GM18502 (cell line): Measurements from ENCODE around the gene NSUN2.
"Not testable (repeated sequence)": the region's sequence is repeated elsewhere in the genome, so short reads cannot be mapped to it uniquely, and the experiment has no call there.

Source experiments
- ATAC-seq: cut with Tn5 transposase; IDR thresholded peaks from one replicate; pipeline ENCODE4 v1.9.1; 2021; ENCODE audit warnings: mild to moderate bottlenecking; ENCODE audit not compliant: unreplicated experiment, poor library complexity

NSUN2 gene

GRCh38 chr5:6645571-6646362 lies 12.9 kb upstream of the NSUN2 start:
- ATAC-seq, result not testable (repeated sequence)

DNA sequence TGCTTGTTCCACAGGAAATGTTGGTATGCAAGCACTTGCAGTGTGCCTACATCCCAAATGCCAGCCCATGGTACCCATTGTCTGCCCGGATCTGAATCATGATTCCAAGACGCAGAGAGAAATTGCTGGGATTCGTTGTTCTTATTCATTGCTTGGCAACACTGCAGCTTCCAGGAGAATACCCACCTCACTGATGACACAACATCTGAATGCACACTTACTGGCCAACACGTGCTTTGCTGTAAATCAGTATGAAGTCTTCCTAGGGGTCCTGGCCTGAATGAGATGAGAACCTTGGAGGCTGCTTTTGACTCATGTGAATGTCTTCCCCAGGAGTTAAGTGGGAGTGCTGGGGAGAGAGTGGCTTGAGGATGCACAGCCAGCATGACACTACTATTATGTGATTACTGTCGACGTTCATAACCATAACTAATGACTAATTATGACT lies 12.0 kb upstream of the NSUN2 start:
- ATAC-seq, result no peak

GRCh38 chr5:6642655-6643054 lies 9.8 kb upstream of the NSUN2 start:
- no peak for ATAC-seq

- no peak for ATAC-seq
Measured at GRCh38 chr5:6638236-6638635, 5.4 kb upstream of the NSUN2 start.

- ATAC-seq, result no peak
Measured at GRCh38 chr5:6637590-6637989, 4.7 kb upstream of the NSUN2 start.

- ATAC-seq, result no peak
Measured at GRCh38 chr5:6637022-6637421, 4.2 kb upstream of the NSUN2 start.

DNA sequence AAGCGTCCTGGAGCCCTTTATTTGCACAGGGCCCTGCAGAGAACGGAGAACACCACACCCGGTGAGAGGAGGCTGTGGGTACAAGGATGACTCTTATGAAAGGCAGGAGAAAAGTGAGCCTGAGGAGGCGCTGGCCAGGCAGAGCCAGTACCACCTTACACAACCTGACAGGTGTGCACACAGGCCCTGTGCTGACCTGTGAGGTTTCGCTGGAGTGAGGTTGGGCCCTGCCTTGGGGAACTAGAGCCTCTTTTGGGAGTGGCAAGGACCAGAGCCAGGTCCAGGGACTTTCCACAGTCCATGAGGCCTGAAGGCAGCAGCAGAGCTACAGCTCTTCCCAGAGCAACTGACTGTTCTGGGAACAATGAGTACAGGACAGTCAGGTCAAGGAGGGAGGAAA lies 3.4 kb upstream of the NSUN2 start:
- ATAC-seq, result no peak

DNA sequence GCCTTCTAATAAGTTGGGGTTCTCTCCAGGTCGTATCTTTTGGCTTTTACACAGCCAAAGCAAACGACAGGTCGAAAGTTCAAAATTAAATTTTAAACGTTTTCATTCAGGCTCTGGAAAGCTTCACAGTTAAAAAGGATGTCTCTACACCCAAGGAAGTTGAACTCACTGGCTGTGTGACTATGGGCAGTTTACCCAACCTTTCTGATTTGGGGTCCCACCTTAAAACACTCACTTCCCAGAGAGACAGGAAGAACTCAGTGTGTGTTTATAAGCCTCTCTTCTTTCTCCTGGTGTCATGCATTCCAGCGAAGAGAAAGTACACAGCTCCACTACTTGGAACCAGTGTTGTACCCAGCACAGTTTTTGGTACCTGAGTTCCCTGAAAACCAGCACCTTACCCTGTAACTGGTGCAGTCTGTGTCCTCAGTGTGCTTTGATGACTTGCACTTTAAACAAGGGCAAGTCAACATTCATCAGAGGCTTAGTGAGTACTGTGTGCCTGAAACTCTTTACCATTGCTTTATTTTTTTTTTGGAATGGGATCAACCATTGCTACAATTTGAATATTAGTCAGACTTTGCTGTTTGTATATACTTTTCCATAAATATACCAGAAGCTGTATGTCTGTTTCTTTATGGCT lies 2.1 kb upstream of the NSUN2 start:
- no peak for ATAC-seq

DNA sequence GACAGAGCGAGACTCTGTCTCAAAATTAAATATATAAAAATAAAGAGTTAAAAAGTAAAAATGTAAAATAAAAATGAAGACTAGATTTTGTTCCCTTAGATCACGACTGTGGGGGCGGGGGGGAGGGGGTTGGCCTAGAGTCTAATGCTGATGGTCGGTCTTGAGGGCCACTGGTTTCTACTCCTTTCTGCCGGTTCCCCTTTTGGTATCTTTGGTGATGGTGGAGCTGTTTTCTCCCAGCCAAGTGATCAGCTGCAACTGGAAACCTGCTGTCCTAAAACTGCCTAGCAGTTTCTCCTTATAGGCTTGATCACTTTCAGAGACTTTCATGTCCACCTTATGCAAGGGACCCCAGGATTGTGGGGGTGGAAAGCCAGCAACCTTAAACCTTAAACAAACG lies 1.5 kb upstream of the NSUN2 start:
- ATAC-seq, result no peak

GRCh38 chr5:6633469-6634245 lies 813 bp upstream of the NSUN2 start:
- ATAC-seq, result peak; percentile 62

GRCh38 chr5:6632324-6632887 lies 438 bp downstream of the NSUN2 start:
- peak; percentile 27 for ATAC-seq

DNA sequence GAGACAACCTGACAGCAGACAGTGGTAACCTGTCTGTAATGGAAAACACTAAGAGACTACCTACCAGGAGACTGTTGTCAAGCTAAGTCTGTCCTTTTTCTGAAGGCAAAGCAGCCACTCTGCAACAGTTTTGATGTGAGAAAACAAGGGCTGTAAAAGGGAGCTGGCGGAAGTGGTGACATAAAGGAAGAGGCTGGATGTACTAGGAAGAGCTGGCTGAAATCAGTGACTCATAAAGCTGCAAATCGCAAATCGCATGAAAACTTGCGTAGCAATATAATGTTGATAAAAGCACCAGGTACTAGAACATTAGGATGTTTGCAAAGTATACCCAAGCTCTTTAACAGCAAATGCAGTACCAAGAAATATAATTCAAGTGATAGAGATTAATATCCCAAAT lies 1.4 kb downstream of the NSUN2 start:
- ATAC-seq, result no peak

- no peak for ATAC-seq
Measured at GRCh38 chr5:6626508-6626907, 6.3 kb downstream of the NSUN2 start.

DNA sequence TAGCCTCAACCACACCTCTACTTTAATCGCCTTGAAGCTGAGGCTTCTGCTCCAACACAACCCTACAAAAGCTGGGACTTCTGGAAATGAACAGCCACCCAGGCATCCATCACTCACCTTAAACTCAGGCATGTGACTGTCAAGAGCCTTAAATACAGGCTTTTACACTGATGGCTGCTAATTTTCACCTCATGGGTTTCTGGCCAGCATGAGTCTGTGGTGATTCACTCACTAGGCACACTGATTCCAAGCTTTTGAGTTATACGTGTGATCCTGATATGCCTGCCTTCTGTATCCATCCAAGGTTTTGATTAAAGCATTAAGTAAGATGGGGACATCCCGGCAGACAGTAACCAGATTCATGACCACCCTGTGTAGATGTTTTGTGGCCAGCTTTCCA lies 8.9 kb downstream of the NSUN2 start:
- no peak for ATAC-seq

- ATAC-seq, result no peak
Measured at GRCh38 chr5:6623228-6623627, 9.6 kb downstream of the NSUN2 start.

GRCh38 chr5:6616632-6617031 lies 16.2 kb downstream of the NSUN2 start:
- ATAC-seq, result no peak

GRCh38 chr5:6615034-6615815 lies 17.6 kb downstream of the NSUN2 start:
- no peak for ATAC-seq

GRCh38 chr5:6611334-6612256 lies 21.2 kb downstream of the NSUN2 start:
- no peak for ATAC-seq

DNA sequence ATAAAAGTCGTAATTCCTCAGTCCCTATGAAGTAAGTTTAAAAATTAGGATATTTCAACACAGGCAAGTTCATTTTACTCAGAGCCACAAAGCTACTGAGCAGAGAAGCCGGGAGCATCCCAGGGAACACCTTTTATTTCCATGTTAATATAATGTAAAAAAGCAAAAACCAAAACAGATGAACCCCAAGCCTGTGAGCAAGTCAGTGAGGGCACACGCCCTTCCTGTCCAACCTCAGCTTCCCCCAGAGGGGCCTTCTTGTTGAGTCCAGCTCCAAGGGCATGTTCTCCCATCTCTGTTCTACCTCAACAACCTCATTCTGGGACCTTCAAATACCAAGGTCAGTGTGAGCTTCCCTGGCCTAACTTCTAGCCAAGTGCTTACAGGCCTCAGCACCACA lies 24.8 kb downstream of the NSUN2 start:
- no peak for ATAC-seq
